K562 (cell line): Measurements from ENCODE around the gene RGS17. TPM values are rescaled to one million over a fixed set of nuclear protein-coding genes. Genes with fewer than 3 reads are reported as not detected.

Experiments used
- ATAC-seq: fragments of 200-7000 bp; cut with Tn5 transposase; 3 replicates; pipeline ENCODE4 v1.9.1; 2020; ENCODE audit warnings: moderate library complexity
- BruUV-seq: library from RNA; stranded (reverse); fragments of 400-500 nt; replicated peaks from 2 replicates; lab custom pipeline; 2021; lab: Mats Ljungman, UMichigan
- CTCF ChIA-PET: fragments of 300-600 bp; formaldehyde crosslinking; extraction: SDS; loops from one replicate; lab custom pipeline; 2021; ENCODE audit warnings: low intra/inter-chr PET ratio; lab: Yijun Ruan, JAX
- POLR2A ChIA-PET: fragments of 300-600, 350-650 bp; sonication (Branson Sonifier 250); formaldehyde crosslinking; extraction: SDS; loops from one replicate; lab custom pipeline; 2021; ENCODE audit warnings: antibody characterized with exemption, inconsistent platforms; lab: Yijun Ruan, JAX
- DNase-seq, 4 experiments: peaks; one replicate each; pipeline versions ENCODE4 v3.0.0 to v3.0.0-alpha.2; 2011 to 2018; ENCODE audit warnings: low spot score in 3 of 4, mixed read lengths in 3 of 4; ENCODE audit errors: extremely low read depth in 1 of 4
- FAIRE-seq: peaks from 2 replicates; lab custom pipeline; 2011; peaks lifted over from hg19 to GRCh38; lab: Jason Lieb, UNC
- H2AFZ ChIP-seq: 2 replicates; pipeline ENCODE4 v1.6.0; 2011; ENCODE audit warnings: low read depth, low read length, control low read depth, inconsistent platforms
- H3K27ac ChIP-seq: fragments of 200-600 bp; 3 replicates; pipeline ENCODE4 v1.8.0; 2011; ENCODE audit warnings: low read depth, mild to moderate bottlenecking, control low read depth, inconsistent platforms, low read length, moderate library complexity, mixed read lengths; ENCODE audit errors: extremely low read depth
- H3K27me3 ChIP-seq, 2 experiments: fragments of 300-600 bp in 1 of 2; 2 replicates in 1 of 2; 3 replicates in 1 of 2; pipeline versions ENCODE4 v1.6.0 to v1.8.0; 2011; ENCODE audit warnings: inconsistent platforms in 2 of 2, low read length in 2 of 2, mild to moderate bottlenecking in 1 of 2, mixed read lengths in 1 of 2, moderate library complexity in 1 of 2; ENCODE audit not compliant: control insufficient read depth in 2 of 2, insufficient read depth in 2 of 2
- H3K36me3 ChIP-seq: fragments of 300-600 bp; 3 replicates; pipeline ENCODE4 v1.8.0; 2011; ENCODE audit warnings: mild to moderate bottlenecking, low read length, inconsistent platforms; ENCODE audit not compliant: control insufficient read depth, insufficient read depth
- H3K4me1 ChIP-seq, 2 experiments: fragments of 200-600 bp in 1 of 2; replicated peaks in 1 of 2; 2 replicates in 1 of 2; 3 replicates in 1 of 2; pipeline versions ENCODE4 v1.5.1 to v1.8.0; 2011; ENCODE audit warnings: inconsistent platforms in 2 of 2, low read length in 2 of 2, mild to moderate bottlenecking in 1 of 2, mixed read lengths in 1 of 2, moderate library complexity in 1 of 2; ENCODE audit not compliant: control insufficient read depth in 2 of 2, insufficient read depth in 2 of 2
- H3K4me2 ChIP-seq: 2 replicates; pipeline ENCODE4 v1.6.1; 2011; ENCODE audit warnings: low read length, control low read depth, inconsistent platforms, mixed read lengths; ENCODE audit not compliant: insufficient read depth
- H3K4me3 ChIP-seq: fragments of 200-600 bp; sonication (generic), shearing (Covaris generic); 2 replicates; pipeline ENCODE4 v1.5.1; 2016; ENCODE audit warnings: control low read depth, inconsistent platforms
- H3K79me2 ChIP-seq: fragments of 200-600 bp; 3 replicates; pipeline ENCODE4 v1.8.0; 2011; ENCODE audit warnings: low read length, inconsistent platforms; ENCODE audit not compliant: control insufficient read depth, insufficient read depth
- H3K9ac ChIP-seq, 2 experiments: 2 replicates each; pipeline versions ENCODE4 v1.6.0 to v1.6.1; 2011; ENCODE audit warnings: low read depth in 2 of 2, low read length in 2 of 2, control low read depth in 1 of 2, inconsistent platforms in 1 of 2, mild to moderate bottlenecking in 1 of 2, mixed read lengths in 1 of 2; ENCODE audit not compliant: insufficient read depth in 1 of 2
- H3K9me1 ChIP-seq: one replicate; pipeline ENCODE4 v1.6.0; 2011; ENCODE audit warnings: inconsistent platforms, mild to moderate bottlenecking, low read length, moderate library complexity; ENCODE audit not compliant: control insufficient read depth, insufficient read depth
- H3K9me3 ChIP-seq: replicated peaks from 2 replicates; pipeline ENCODE4 v1.5.1; 2011; ENCODE audit warnings: low read depth, low read length, inconsistent platforms; ENCODE audit not compliant: control insufficient read depth, insufficient read depth
- H4K20me1 ChIP-seq: replicated peaks from 2 replicates; pipeline ENCODE4 v1.6.1; 2011; ENCODE audit warnings: low read length, inconsistent platforms, mixed read lengths; ENCODE audit not compliant: control insufficient read depth, insufficient read depth
- ATF7 ChIP-seq: fragments of 450-650 bp; IDR thresholded peaks from 2 replicates; pipeline ENCODE4 v1.7.1; 2014; ENCODE audit warnings: mild to moderate bottlenecking, moderate library complexity
- CBFA2T2 ChIP-seq: fragments of 450-650 bp; conservative IDR thresholded peaks from 2 replicates; pipeline ENCODE4 v1.6.1; 2017; ENCODE audit warnings: mild to moderate bottlenecking
- CTCF ChIP-seq, 3 experiments: IDR thresholded peaks in 2 of 3; conservative IDR thresholded peaks in 1 of 3; 2 replicates each; pipeline ENCODE4 v1.5.1; 2011 to 2012; ENCODE audit warnings: low read length in 3 of 3, mild to moderate bottlenecking in 3 of 3, control low read depth in 2 of 3, improper control_type of control experiment in 1 of 3, inconsistent platforms in 1 of 3, low read depth in 1 of 3, mixed read lengths in 1 of 3, moderate library complexity in 1 of 3; ENCODE audit not compliant: insufficient read depth in 2 of 3
- EP400 ChIP-seq: fragments of 450-650 bp; IDR thresholded peaks from 2 replicates; pipeline ENCODE4 v1.6.1; 2017; ENCODE audit warnings: antibody characterized with exemption, mild to moderate bottlenecking, moderate library complexity
- HDAC2 ChIP-seq: fragments of 450-650 bp; IDR thresholded peaks from 2 replicates; pipeline ENCODE4 v1.6.1; 2016; ENCODE audit warnings: mild to moderate bottlenecking
- HSF4 ChIP-seq: fragments of 250-450 bp; sonication (Bioruptor Pico); IDR thresholded peaks from 2 replicates; pipeline ENCODE4 v2.1.2; 2022; ENCODE audit warnings: mild to moderate bottlenecking, moderate library complexity, borderline replicate concordance
- KHSRP ChIP-seq: fragments of 450-650 bp; IDR thresholded peaks from 2 replicates; pipeline ENCODE4 v1.6.1; 2017
- RAD21 ChIP-seq, 2 experiments: fragments of 250-450 bp in 1 of 2; fragments of 450-650 bp in 1 of 2; sonication (Bioruptor Pico) in 1 of 2; formaldehyde crosslinking in 1 of 2; IDR thresholded peaks in 1 of 2; conservative IDR thresholded peaks in 1 of 2; 2 replicates each; pipeline versions ENCODE4 v1.4.0 to v1.8.0; 2020 to 2022; ENCODE audit warnings: mild to moderate bottlenecking in 2 of 2, moderate library complexity in 1 of 2
- TOE1 ChIP-seq, 2 experiments: fragments of 450-650 bp in 1 of 2; sonication (generic) in 1 of 2; formaldehyde crosslinking in 1 of 2; IDR thresholded peaks; 2 replicates each; pipeline versions ENCODE4 v1.7.1 to v1.8.0; 2016 to 2022; ENCODE audit warnings: borderline replicate concordance in 2 of 2, mild to moderate bottlenecking in 2 of 2, antibody characterized with exemption in 1 of 2, inconsistent platforms in 1 of 2, low read depth in 1 of 2, missing genetic modification reagents in 1 of 2, moderate library complexity in 1 of 2
- U2AF1 ChIP-seq: fragments of 200-400 bp; formaldehyde crosslinking; optimal IDR thresholded peaks from 2 replicates; pipeline ENCODE3; 2017; ENCODE audit warnings: mild to moderate bottlenecking, low read depth, low read length, moderate library complexity
- ZBTB1 ChIP-seq: sonication (generic); formaldehyde crosslinking; IDR thresholded peaks from 2 replicates; pipeline ENCODE4 v1.8.1; 2023; ENCODE audit warnings: missing genetic modification reagents, low read depth, mild to moderate bottlenecking, borderline replicate concordance
- WGBS: fragments of 100-300 bp; shearing (Covaris generic); methylation state at CpG from one replicate; pipeline ENCODE4 v1.1.6; 2016; ENCODE audit warnings: low coverage, mixed read lengths; ENCODE audit not compliant: insufficient coverage; ENCODE audit errors: missing lambda C conversion rate; 5-methylcytosine and 5-hydroxymethylcytosine counted together
- in situ Hi-C: fragments of 300-500 bp; cut with MboI; formaldehyde crosslinking; loops from 4 replicates; pipeline ENCODE4 v1.15.0; 2018; ENCODE audit warnings: inconsistent platforms, mixed read lengths
- intact Hi-C: fragments of 100-400 bp; cut with micrococcal nuclease; formaldehyde crosslinking; loops from 2 replicates; pipeline ENCODE4 v1.14.2; 2022
- polyA plus RNA-seq, 8 experiments: library from polyadenylated mRNA; depleted of rRNA in 4 of 8; stranded (reverse) in 5 of 8; unstranded in 3 of 8; fragments of >200 nt; fragmentation: Nextera tagmentation in 2 of 8; fragmentation: Illumina TruSeq in 1 of 8; extraction: Ambion mirVana in 2 of 8; extraction: Trizol in 1 of 8; gene quantifications; 2 replicates each; pipeline versions ENCODE4 v1.2.1 to v1.2.3, GENCODE V29; 2011 to 2014; ENCODE audit warnings: inconsistent platforms in 1 of 8, missing spikeins in 1 of 8
- total RNA-seq, 7 experiments: library from RNA; depleted of rRNA in 6 of 7; stranded (reverse); fragments of >200 nt in 6 of 7; fragmentation: Illumina TruSeq in 2 of 7; extraction: Trizol in 2 of 7; gene quantifications; 2 replicates each; pipeline versions ENCODE4 v1.2.1 to v1.2.3, GENCODE V29; 2011 to 2021; ENCODE audit warnings: low replicate concordance in 1 of 7
- TF ChIP-seq, protein P1 (sequence below): fragments of 450-650 bp; conservative IDR thresholded peaks from 2 replicates; pipeline ENCODE4 v1.6.1; 2016; ENCODE audit warnings: missing genetic modification characterization, low read depth, mild to moderate bottlenecking, control low read depth, missing compliant biosample characterization

Gene RGS17
- total and polyA plus RNA-seq, 9 of the 15 experiments (the other 6 are each of a cell fraction or from before 2014, with no cell fraction given) = 0.01 to 0.14 (median 0.08) TPM; not detected in 6

- TF ChIP-seq, protein P1, sequence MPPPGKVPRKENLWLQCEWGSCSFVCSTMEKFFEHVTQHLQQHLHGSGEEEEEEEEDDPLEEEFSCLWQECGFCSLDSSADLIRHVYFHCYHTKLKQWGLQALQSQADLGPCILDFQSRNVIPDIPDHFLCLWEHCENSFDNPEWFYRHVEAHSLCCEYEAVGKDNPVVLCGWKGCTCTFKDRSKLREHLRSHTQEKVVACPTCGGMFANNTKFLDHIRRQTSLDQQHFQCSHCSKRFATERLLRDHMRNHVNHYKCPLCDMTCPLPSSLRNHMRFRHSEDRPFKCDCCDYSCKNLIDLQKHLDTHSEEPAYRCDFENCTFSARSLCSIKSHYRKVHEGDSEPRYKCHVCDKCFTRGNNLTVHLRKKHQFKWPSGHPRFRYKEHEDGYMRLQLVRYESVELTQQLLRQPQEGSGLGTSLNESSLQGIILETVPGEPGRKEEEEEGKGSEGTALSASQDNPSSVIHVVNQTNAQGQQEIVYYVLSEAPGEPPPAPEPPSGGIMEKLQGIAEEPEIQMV = no peak
- TF ChIP-seq HDAC2 = no peak
- TF ChIP-seq ZBTB1 = no peak
- no peak for TF ChIP-seq EP400
- TF ChIP-seq HSF4 = no peak
- no peak for TF ChIP-seq U2AF1
- no peak for TF ChIP-seq TOE1 (IDR thresholded peaks at IDR 0.05; ENCODE audit: borderline replicate concordance)
- no peak for TF ChIP-seq TOE1 (CRISPR knock-in tag; IDR thresholded peaks at IDR 0.05; ENCODE audit: borderline replicate concordance, low read depth)
- TF ChIP-seq, all 486 proteins: peak for 0
Measured at GRCh38 chr6:153034139-153034538, 96.9 kb downstream of the RGS17 start (continued).

- Histone ChIP-seq H3K4me3 (no peak overlapping the region), H3K27me3 (no peaks in the 10 kb centered on the region; a peak in 1 of 5 replicates), H2AFZ (no peak overlapping the region), H3K27ac (no peak overlapping the region), H3K36me3 (no peaks in the 10 kb centered on the region), H3K9me3 (no peaks in the 10 kb centered on the region)
- DNase-seq = peak in 3 of 4 experiments; percentile 17 to 30 (median 17)
- POLR2A ChIA-PET = no interaction called here
- WGBS = 10% methylated on average over 9 of the region's 9 CpGs
- TF ChIP-seq CTCF (IDR thresholded peaks at IDR 0.05 in 2 of 3, conservative IDR thresholded peaks at IDR 0.05 in 1 of 3; ENCODE audit: insufficient read depth in 2 of 3, low read depth in 1 of 3, low read length in 3 of 3) (peak in 2 of 3 experiments; percentile 14 to 53; a peak in 3 of 6 replicates), ATF7 (no peak), KHSRP (no peak), RAD21 (CRISPR knock-in tag; conservative IDR thresholded peaks at IDR 0.05 in 1 of 2, IDR thresholded peaks at IDR 0.05 in 1 of 2) (peak; percentile 45 to 53), CBFA2T2 (no peak)
- TF ChIP-seq, all 486 proteins: peak for 2
- in situ Hi-C loops (no loop called here), intact Hi-C loops (loop anchor here (5.0 kb wide), 3 partner anchors 480 to 1245 kb away; no protein-coding TSS in a partner anchor)
- Histone ChIP-seq H3K79me2 (no peaks in the 10 kb centered on the region), H4K20me1 (no peaks in the 10 kb centered on the region), H3K9ac (no peak overlapping the region), H3K9me1 (no peaks in the 10 kb centered on the region), H3K4me2 (no peak overlapping the region), H3K4me1 (no peaks in the 10 kb centered on the region)
- BruUV-seq = no TSS peak
- CTCF ChIA-PET = interaction anchor here (0.6 to 0.7 kb wide), 3 partner anchors 99 to 1113 kb away, joined by 3 to 5 read pairs (median 4); no protein-coding TSS in a partner anchor
- ATAC-seq (peak; percentile 58; the same call in 2 of the 3 replicates), FAIRE-seq (peak; percentile 72)
Measured at GRCh38 chr6:153032255-153032882, 98.7 kb downstream of the RGS17 start.
